Endothelial cell of umbilical vein (primary cell): ENCODE results near the gene ZNF414. TPM values are rescaled to one million over a fixed set of nuclear protein-coding genes. Genes with fewer than 3 reads are reported as not detected.

Experiments
- BruUV-seq: library from RNA; stranded (reverse); fragments of 400-500 nt; replicated peaks from 2 replicates; lab custom pipeline; 2021; lab: Mats Ljungman, UMichigan
- CTCF ChIA-PET: fragments of 300-600, 350-600 bp; sonication (Branson Sonifier 250); formaldehyde crosslinking; loops from one replicate; lab custom pipeline; 2021; ENCODE audit warnings: antibody characterized with exemption, inconsistent platforms; lab: Charles Lee
- POLR2A ChIA-PET: fragments of 300-600, 350-600 bp; sonication (Branson Sonifier 250); formaldehyde crosslinking; loops from one replicate; lab custom pipeline; 2021; ENCODE audit warnings: antibody characterized with exemption, inconsistent platforms; lab: Charles Lee
- DNase-seq: peaks from one replicate; pipeline ENCODE4 v3.0.0-alpha.2; 2011; ENCODE audit warnings: low read depth, low spot score
- FAIRE-seq: peaks from 2 replicates; lab custom pipeline; 2011; peaks lifted over from hg19 to GRCh38; lab: Jason Lieb, UNC
- H2AFZ ChIP-seq: 2 replicates; pipeline ENCODE4 v1.6.0; 2012; ENCODE audit warnings: low read depth, low read length, control low read depth, inconsistent platforms
- H3K27ac ChIP-seq: 2 replicates; pipeline ENCODE4 v1.5.1; 2011; ENCODE audit warnings: low read depth, mild to moderate bottlenecking, control low read depth, low read length, moderate library complexity; ENCODE audit not compliant: insufficient read depth
- H3K27me3 ChIP-seq, 2 experiments: 2 replicates each; pipeline versions ENCODE4 v1.6.0 to v1.6.1; 2011; ENCODE audit warnings: low read length in 2 of 2, mixed read lengths in 1 of 2; ENCODE audit not compliant: control insufficient read depth in 2 of 2, insufficient read depth in 2 of 2
- H3K36me3 ChIP-seq, 2 experiments: 2 replicates in 1 of 2; 3 replicates in 1 of 2; pipeline ENCODE4 v1.5.1; 2011; ENCODE audit warnings: low read length in 2 of 2, mild to moderate bottlenecking in 1 of 2, moderate library complexity in 1 of 2; ENCODE audit not compliant: control insufficient read depth in 2 of 2, insufficient read depth in 2 of 2; ENCODE audit errors: extremely low read depth in 1 of 2
- H3K4me1 ChIP-seq: 3 replicates; pipeline ENCODE4 v1.5.1; 2011; ENCODE audit warnings: mild to moderate bottlenecking, low read length; ENCODE audit not compliant: control insufficient read depth, insufficient read depth; ENCODE audit errors: extremely low read depth
- H3K4me2 ChIP-seq: 2 replicates; pipeline ENCODE4 v1.6.1; 2011; ENCODE audit warnings: low read length, control low read depth, mixed read lengths; ENCODE audit not compliant: insufficient read depth
- H3K4me3 ChIP-seq, 3 experiments: fragments of 200-600 bp in 1 of 3; sonication (generic), shearing (Covaris generic) in 1 of 3; replicated peaks in 1 of 3; 2 replicates each; pipeline ENCODE4 v1.5.1; 2011 to 2016; ENCODE audit warnings: control low read depth in 3 of 3, low read length in 3 of 3, mild to moderate bottlenecking in 2 of 3, inconsistent platforms in 1 of 3, low read depth in 1 of 3, moderate library complexity in 1 of 3; ENCODE audit not compliant: insufficient read depth in 1 of 3
- H3K79me2 ChIP-seq: 2 replicates; pipeline ENCODE4 v1.6.0; 2012; ENCODE audit warnings: low read length, inconsistent platforms; ENCODE audit not compliant: control insufficient read depth, insufficient read depth
- H3K9ac ChIP-seq: replicated peaks from 2 replicates; pipeline ENCODE3; 2011; ENCODE audit warnings: low read length, control low read depth; ENCODE audit not compliant: insufficient read depth; ENCODE audit errors: extremely low read depth
- H3K9me1 ChIP-seq: replicated peaks from 3 replicates; pipeline ENCODE4 v1.6.0; 2011; ENCODE audit warnings: mild to moderate bottlenecking, low read length; ENCODE audit not compliant: control insufficient read depth, insufficient read depth; ENCODE audit errors: extremely low read depth
- H3K9me3 ChIP-seq: replicated peaks from 2 replicates; pipeline ENCODE4 v1.5.1; 2012; ENCODE audit warnings: low read length, inconsistent platforms; ENCODE audit not compliant: control insufficient read depth, insufficient read depth
- H4K20me1 ChIP-seq: replicated peaks from 2 replicates; pipeline ENCODE3; 2011; ENCODE audit warnings: mild to moderate bottlenecking, low read length; ENCODE audit not compliant: control insufficient read depth, insufficient read depth; ENCODE audit errors: extremely low read depth
- CTCF ChIP-seq, 2 donors: IDR thresholded peaks; 1 replicate in 1 of 2; 2 replicates in 1 of 2; pipeline ENCODE4 v1.5.1; 2011; ENCODE audit warnings: low read length in 2 of 2, mild to moderate bottlenecking in 2 of 2, moderate library complexity in 2 of 2, control low read depth in 1 of 2, inconsistent platforms in 1 of 2, low read depth in 1 of 2; ENCODE audit not compliant: insufficient read depth in 1 of 2; ENCODE audit errors: extremely low read depth in 1 of 2
- EZH2 ChIP-seq: IDR thresholded peaks from 2 replicates; pipeline ENCODE4 v1.6.1; 2012; ENCODE audit warnings: borderline replicate concordance, low read depth, mild to moderate bottlenecking, moderate library complexity, low read length, inconsistent platforms; ENCODE audit not compliant: severe bottlenecking
- FOS ChIP-seq: IDR thresholded peaks from 2 replicates; pipeline ENCODE4 v1.6.1; 2011; ENCODE audit warnings: mild to moderate bottlenecking, low read length, moderate library complexity, borderline replicate concordance; ENCODE audit not compliant: insufficient read depth
- GATA2 ChIP-seq: IDR thresholded peaks from 2 replicates; pipeline ENCODE4 v1.7.0; 2011; ENCODE audit warnings: low read depth, mild to moderate bottlenecking, moderate library complexity, mixed read lengths, low read length; ENCODE audit not compliant: insufficient read length, insufficient read depth
- JUN ChIP-seq: IDR thresholded peaks from 2 replicates; pipeline ENCODE4 v1.6.1; 2011; ENCODE audit warnings: borderline replicate concordance, low read depth; ENCODE audit not compliant: insufficient read length, insufficient read depth
- MAX ChIP-seq: IDR thresholded peaks from 2 replicates; pipeline ENCODE4 v1.6.1; 2011; ENCODE audit not compliant: insufficient read depth, insufficient read length
- MYC ChIP-seq: IDR thresholded peaks from one replicate; pipeline ENCODE4 v1.6.1; 2011; ENCODE audit warnings: mild to moderate bottlenecking, low read depth, low read length
- POLR2A ChIP-seq: IDR thresholded peaks from 2 replicates; pipeline ENCODE4 v1.6.1; 2012; ENCODE audit warnings: low read depth, mild to moderate bottlenecking, control low read depth, low read length
- POLR2AphosphoS5 ChIP-seq: IDR thresholded peaks from 2 replicates; pipeline ENCODE4 v1.6.1; 2012; ENCODE audit warnings: low read depth, mild to moderate bottlenecking, control low read depth, low read length, moderate library complexity; ENCODE audit not compliant: insufficient read depth
- dilution Hi-C: fragments of 300-500 bp; cut with MboI; formaldehyde crosslinking; loops from one replicate; pipeline ENCODE4 v1.15.0; 2019; ENCODE audit warnings: low sequenced_read_pairs; ENCODE audit not compliant: extremely low pct_ligation_motif_present
- intact Hi-C: fragments of 100-400 bp; cut with micrococcal nuclease; formaldehyde crosslinking; loops from one replicate; pipeline ENCODE4 v1.10.0; 2022
- polyA plus RNA-seq, 4 experiments: library from polyadenylated mRNA; depleted of rRNA in 3 of 4; stranded (reverse) in 3 of 4; unstranded in 1 of 4; fragments of >200 nt; gene quantifications; 2 replicates each; pipeline versions ENCODE4 v1.2.1 to v1.2.3, GENCODE V29; 2011 to 2012; ENCODE audit warnings: missing spikeins in 1 of 4
- total RNA-seq: library from RNA; stranded (reverse); gene quantifications from 2 replicates; pipeline ENCODE4 v1.2.3, GENCODE V29; 2021

Gene ZNF414
- total and polyA plus RNA-seq, 2 donors (not counting 3 experiments of a cell fraction or from before 2014, with no cell fraction given): 11.6 to 20.6 TPM

GRCh38 chr19:8501516-8501915, 12.5 kb downstream of the ZNF414 start:
- ChIA-PET POLR2A (no interaction called here), CTCF (no interaction called here)
- Histone ChIP-seq H3K27ac (no peak overlapping the region), H3K4me1 (peaks cover 8% of the 10 kb centered on the region), H3K9me3 (no peaks in the 10 kb centered on the region), H3K27me3 (no peaks in the 10 kb centered on the region), H3K36me3 (no peaks in the 10 kb centered on the region), H3K4me3 (no peak overlapping the region), H4K20me1 (no peaks in the 10 kb centered on the region), H3K9ac (no peak overlapping the region), H3K79me2 (no peaks in the 10 kb centered on the region), H3K4me2 (no peak overlapping the region), H2AFZ (no peak overlapping the region), H3K9me1 (no peaks in the 10 kb centered on the region)
- dilution Hi-C loops: no loop called here
- intact Hi-C loops: no loop called here
- no peak for TF ChIP-seq MAX
- no peak for TF ChIP-seq MYC
- no peak for TF ChIP-seq FOS
- TF ChIP-seq EZH2: no peak
- TF ChIP-seq POLR2A: no peak
- no peak for TF ChIP-seq POLR2AphosphoS5
- TF ChIP-seq CTCF (IDR thresholded peaks at IDR 0.05; ENCODE audit: extremely low read depth in 1 of 2, insufficient read depth in 1 of 2, low read depth in 1 of 2, low read length in 2 of 2): no peak
- no peak for TF ChIP-seq GATA2
- no peak for TF ChIP-seq JUN
- BruUV-seq: no TSS peak
- DNase-seq (no peak), FAIRE-seq (no peak)
